ENCODE measurements around the gene PRKD1. TPM values are rescaled to one million over a fixed set of nuclear protein-coding genes. Genes with fewer than 3 reads are reported as not detected.

PRKD1 gene
- total RNA-seq, 2 experiments from 2014 or later, result not detected

DNA sequence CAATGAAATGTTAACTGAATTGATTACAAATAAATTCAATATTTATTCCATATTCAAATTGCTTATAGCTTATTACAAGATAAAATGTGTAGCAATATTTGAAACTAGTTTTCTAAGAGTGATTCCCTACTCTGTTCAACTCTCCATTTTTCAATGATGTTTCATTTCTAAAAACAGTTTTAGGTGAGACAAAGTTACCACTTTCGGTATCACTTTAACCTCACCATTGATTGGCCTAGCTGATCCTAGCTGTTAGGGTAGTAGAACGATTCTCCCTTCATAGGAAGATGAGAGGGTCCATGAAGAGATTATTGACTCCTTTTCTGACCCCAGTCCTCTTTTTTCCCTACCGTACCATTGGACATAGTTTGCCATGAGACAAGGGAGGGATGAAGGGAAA lies 373.3 kb downstream of the PRKD1 start:
- ATAC-seq (ENCODE audit: poor library complexity), result no peak
- Histone ChIP-seq H3K36me3 (ENCODE audit: insufficient read depth, low read length) (no peaks in the 10 kb centered on the region), H3K4me1 (ENCODE audit: insufficient read depth, low read length) (no peaks in the 10 kb centered on the region), H3K4me3 (ENCODE audit: low read length) (no peak overlapping the region), H3K27ac (ENCODE audit: low read depth in 1 of 2, low read length in 2 of 2) (no peak overlapping the region), H3K27me3 (ENCODE audit: control insufficient read depth in 1 of 2, insufficient read depth in 2 of 2, low read length in 2 of 2) (no peaks in the 10 kb centered on the region), H3K9me3 (ENCODE audit: control insufficient read depth in 1 of 2, insufficient read depth in 1 of 2, low read length in 2 of 2) (peaks cover 0 to 8% of the 10 kb centered on the region in 2 experiments)
- Mint-ChIP-seq H3K27ac (no peak overlapping the region), H3K27me3 (no peaks in the 10 kb centered on the region), H3K4me3 (no peak overlapping the region), H3K36me3 (ENCODE audit: low read depth) (no peaks in the 10 kb centered on the region), H3K4me1 (ENCODE audit: low read depth) (no peaks in the 10 kb centered on the region), H3K9me3 (no peaks in the 10 kb centered on the region)
- no peak for DNase-seq
- ChIA-PET POLR2A (no interaction called here), CTCF (no interaction called here)
- intact Hi-C loops (cut with DNase I, micrococcal nuclease), result no loop called here
- TF ChIP-seq, protein P1, sequence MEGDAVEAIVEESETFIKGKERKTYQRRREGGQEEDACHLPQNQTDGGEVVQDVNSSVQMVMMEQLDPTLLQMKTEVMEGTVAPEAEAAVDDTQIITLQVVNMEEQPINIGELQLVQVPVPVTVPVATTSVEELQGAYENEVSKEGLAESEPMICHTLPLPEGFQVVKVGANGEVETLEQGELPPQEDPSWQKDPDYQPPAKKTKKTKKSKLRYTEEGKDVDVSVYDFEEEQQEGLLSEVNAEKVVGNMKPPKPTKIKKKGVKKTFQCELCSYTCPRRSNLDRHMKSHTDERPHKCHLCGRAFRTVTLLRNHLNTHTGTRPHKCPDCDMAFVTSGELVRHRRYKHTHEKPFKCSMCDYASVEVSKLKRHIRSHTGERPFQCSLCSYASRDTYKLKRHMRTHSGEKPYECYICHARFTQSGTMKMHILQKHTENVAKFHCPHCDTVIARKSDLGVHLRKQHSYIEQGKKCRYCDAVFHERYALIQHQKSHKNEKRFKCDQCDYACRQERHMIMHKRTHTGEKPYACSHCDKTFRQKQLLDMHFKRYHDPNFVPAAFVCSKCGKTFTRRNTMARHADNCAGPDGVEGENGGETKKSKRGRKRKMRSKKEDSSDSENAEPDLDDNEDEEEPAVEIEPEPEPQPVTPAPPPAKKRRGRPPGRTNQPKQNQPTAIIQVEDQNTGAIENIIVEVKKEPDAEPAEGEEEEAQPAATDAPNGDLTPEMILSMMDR (IDR thresholded peaks at IDR 0.05), result no peak

DNA sequence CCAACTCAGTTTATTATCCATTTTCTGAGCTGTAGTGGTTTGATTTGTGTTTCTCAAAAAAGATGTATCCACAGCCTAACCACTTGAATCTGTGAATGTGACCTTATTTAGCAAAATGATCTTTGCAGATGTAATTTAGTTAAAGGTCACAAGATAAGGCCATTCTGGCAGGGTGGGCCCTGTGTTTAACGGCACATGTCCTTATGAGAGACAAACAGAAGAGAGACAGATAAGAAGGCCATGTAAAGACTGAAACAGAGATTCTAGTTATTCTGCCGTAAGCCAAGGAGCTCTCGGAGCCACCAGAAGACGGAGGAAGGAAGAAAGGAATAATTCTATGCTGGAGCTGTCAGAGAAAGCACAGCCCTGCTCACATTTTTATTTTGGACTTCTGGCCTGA lies 374.2 kb downstream of the PRKD1 start:
- ChIA-PET POLR2A (no interaction called here), CTCF (no interaction called here)
- no peak for DNase-seq
- Mint-ChIP-seq H3K27me3 (no peaks in the 10 kb centered on the region), H3K9me3 (no peaks in the 10 kb centered on the region), H3K36me3 (ENCODE audit: low read depth) (no peaks in the 10 kb centered on the region), H3K4me1 (ENCODE audit: low read depth) (no peaks in the 10 kb centered on the region), H3K4me3 (no peak overlapping the region), H3K27ac (no peak overlapping the region)
- Histone ChIP-seq H3K27me3 (ENCODE audit: control insufficient read depth in 1 of 2, insufficient read depth in 2 of 2, low read length in 2 of 2) (no peaks in the 10 kb centered on the region), H3K9me3 (ENCODE audit: control insufficient read depth in 1 of 2, insufficient read depth in 1 of 2, low read length in 2 of 2) (peaks cover 0 to 8% of the 10 kb centered on the region in 2 experiments), H3K4me1 (ENCODE audit: insufficient read depth, low read length) (no peaks in the 10 kb centered on the region), H3K4me3 (ENCODE audit: low read length) (no peak overlapping the region), H3K27ac (ENCODE audit: low read depth in 1 of 2, low read length in 2 of 2) (no peak overlapping the region), H3K36me3 (ENCODE audit: insufficient read depth, low read length) (no peaks in the 10 kb centered on the region)
- intact Hi-C loops (cut with DNase I, micrococcal nuclease), result no loop called here
- TF ChIP-seq, protein P1 (IDR thresholded peaks at IDR 0.05), result no peak
- ATAC-seq (ENCODE audit: poor library complexity), result no peak

DNA sequence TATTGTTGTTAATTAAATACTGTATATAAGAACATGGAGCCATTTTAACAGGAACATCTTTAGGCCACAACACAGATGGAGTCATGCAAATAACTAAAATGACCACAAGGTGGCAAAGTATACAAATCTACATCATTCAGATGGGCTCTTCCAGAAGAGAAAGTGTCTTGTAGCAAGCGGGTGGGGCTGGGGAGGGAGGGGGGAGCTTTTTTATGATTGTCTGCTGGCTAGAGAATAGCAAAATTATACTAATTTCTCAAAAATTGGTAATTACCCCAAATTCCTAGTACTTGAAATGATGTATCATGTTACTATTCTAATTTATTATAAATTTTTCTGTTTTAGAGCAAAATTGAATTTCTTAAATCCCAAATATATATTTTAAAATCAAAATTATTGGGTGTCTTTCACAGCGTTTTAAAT lies 378.7 kb downstream of the PRKD1 start:
- Mint-ChIP-seq H3K36me3 (ENCODE audit: low read depth) (no peaks in the 10 kb centered on the region), H3K27me3 (no peaks in the 10 kb centered on the region), H3K9me3 (no peaks in the 10 kb centered on the region), H3K27ac (no peak overlapping the region), H3K4me1 (ENCODE audit: low read depth) (no peaks in the 10 kb centered on the region), H3K4me3 (no peak overlapping the region)
- H3K9me3 ChIP-seq (ENCODE audit: control insufficient read depth in 1 of 2, insufficient read depth in 1 of 2, low read length in 2 of 2), result peaks cover 0 to 3% of the 10 kb centered on the region in 2 experiments
- H3K27me3 ChIP-seq (ENCODE audit: control insufficient read depth in 1 of 2, insufficient read depth in 2 of 2, low read length in 2 of 2), result no peaks in the 10 kb centered on the region
- H3K36me3 ChIP-seq (ENCODE audit: insufficient read depth, low read length), result no peaks in the 10 kb centered on the region
- ATAC-seq (ENCODE audit: poor library complexity) (no peak), DNase-seq (peak in 3 of 14 experiments; percentile 2 to 7 (median 5))
- POLR2A ChIA-PET, result no interaction called here
- CTCF ChIA-PET, result no interaction called here
- intact Hi-C loops (cut with DNase I, micrococcal nuclease), result loop anchor here in 1 of 2 experiments (5.0 kb wide), 1 partner anchor 973 kb away; no protein-coding TSS in a partner anchor
- H3K4me3 ChIP-seq (ENCODE audit: low read length), result no peak overlapping the region
- no peak overlapping the region for H3K27ac ChIP-seq (ENCODE audit: low read depth in 1 of 2, low read length in 2 of 2)
- H3K4me1 ChIP-seq (ENCODE audit: insufficient read depth, low read length), result no peaks in the 10 kb centered on the region
- TF ChIP-seq, protein P1 (IDR thresholded peaks at IDR 0.05), result no peak
